Pancreas (tissue), 10 donors: Measurements from ENCODE around the gene CFL2. TPM values are rescaled to one million over a fixed set of nuclear protein-coding genes. Genes with fewer than 3 reads are reported as not detected.

Source experiments
- ATAC-seq, 4 donors: fragments of 200-7000 bp; cut with Tn5 transposase; one replicate each; pipeline versions ENCODE4 v1.8.0 to v1.9.1; 2020; ENCODE audit warnings: mild to moderate bottlenecking in 4 of 4, moderate library complexity in 4 of 4
- DNase-seq, 6 donors: peaks; one replicate each; pipeline ENCODE4 v3.0.0-alpha.2; 2020
- FAIRE-seq: peaks from 2 replicates; lab custom pipeline; 2012; peaks lifted over from hg19 to GRCh38; lab: Jason Lieb, UNC
- H3K27ac ChIP-seq, 4 donors: fragments of 200-600 bp; sonication (generic); 1 replicate in 3 of 4; 2 replicates in 1 of 4; pipeline versions ENCODE4 v1.5.0 to v1.8.0; 2020
- H3K27me3 ChIP-seq, 4 donors: fragments of 200-600 bp; one replicate each; pipeline ENCODE4 v1.8.0; 2021
- H3K36me3 ChIP-seq, 3 donors: fragments of 200-600 bp; sonication (generic) in 1 of 3; one replicate each; pipeline versions ENCODE4 v1.5.0 to v1.8.0; 2020 to 2021
- H3K4me1 ChIP-seq, 3 donors: fragments of 200-600 bp; one replicate each; pipeline ENCODE4 v1.8.0; 2021
- H3K4me3 ChIP-seq, 4 donors: fragments of 200-600 bp; sonication (generic) in 2 of 4; one replicate each; pipeline versions ENCODE4 v1.5.0 to v1.8.0; 2020 to 2021
- H3K9me3 ChIP-seq, 4 donors: fragments of 200-600 bp; one replicate each; pipeline ENCODE4 v1.8.0; 2021
- WGBS, 2 donors: extraction: QIAGEN DNeasy Blood & Tissue Kit; methylation state at CpG; one replicate each; pipeline ENCODE4 v1.1.7; 2013; 5-methylcytosine and 5-hydroxymethylcytosine counted together
- intact Hi-C, 3 donors: fragments of 100-400 bp; cut with DNase I; formaldehyde crosslinking; loops; one replicate each; pipeline versions ENCODE4 v1.11.1 to v1.14.2; 2022
- polyA plus RNA-seq, 2 donors: library from polyadenylated mRNA; stranded (reverse); fragments of 200-250 nt; gene quantifications; one replicate each; pipeline ENCODE4 v1.2.3, GENCODE V29; 2013
- total RNA-seq, 6 donors: library from RNA; stranded (reverse); fragmentation: NEBNext Ultra II Directional in 4 of 6; extraction: Animal tissue kit (Norgen Biotek cat#: 25700) in 4 of 6; gene quantifications; one replicate each; pipeline versions ENCODE4 v1.2.1 to v1.2.4, GENCODE V29; 2021 to 2023
- TF ChIP-seq, protein P1 (sequence below), 4 donors: fragments of 200-600 bp; sonication (generic) in 3 of 4; IDR thresholded peaks; one replicate each; pipeline versions ENCODE4 v1.5.0 to v1.8.0; 2021; ENCODE audit warnings: antibody characterized with exemption in 4 of 4
- donor health status: healthy with polysubstance abuse.
- donor health status: DM: no; HTN: no; CAD: no; lungs with moderate emphysema.
- donor health status: DM: no; HTN: no; CAD: no.
- donor health status: control.
- donor health status: control.
- donor health status: Bipolar disorder and iron deficiency.
- donor health status: DM: yes; HTN: yes; CAD: no.
- donor health status: DM: no; HTN: no; CAD: no.
- donor health status: DM: no; HTN: no; CAD: no.
- donor health status: DM: yes; HTN: yes; CAD: no.

The CFL2 gene
- total RNA-seq (10 to 100 TPM in 3 of 6 donors, 1 to 10 TPM in 3; 5.1 to 12.7 (median 9.3) TPM), polyA plus RNA-seq (10 to 100 TPM in 1 of 2 donors, 1 to 10 TPM in 1; 7.4 to 11.7 TPM)

DNA sequence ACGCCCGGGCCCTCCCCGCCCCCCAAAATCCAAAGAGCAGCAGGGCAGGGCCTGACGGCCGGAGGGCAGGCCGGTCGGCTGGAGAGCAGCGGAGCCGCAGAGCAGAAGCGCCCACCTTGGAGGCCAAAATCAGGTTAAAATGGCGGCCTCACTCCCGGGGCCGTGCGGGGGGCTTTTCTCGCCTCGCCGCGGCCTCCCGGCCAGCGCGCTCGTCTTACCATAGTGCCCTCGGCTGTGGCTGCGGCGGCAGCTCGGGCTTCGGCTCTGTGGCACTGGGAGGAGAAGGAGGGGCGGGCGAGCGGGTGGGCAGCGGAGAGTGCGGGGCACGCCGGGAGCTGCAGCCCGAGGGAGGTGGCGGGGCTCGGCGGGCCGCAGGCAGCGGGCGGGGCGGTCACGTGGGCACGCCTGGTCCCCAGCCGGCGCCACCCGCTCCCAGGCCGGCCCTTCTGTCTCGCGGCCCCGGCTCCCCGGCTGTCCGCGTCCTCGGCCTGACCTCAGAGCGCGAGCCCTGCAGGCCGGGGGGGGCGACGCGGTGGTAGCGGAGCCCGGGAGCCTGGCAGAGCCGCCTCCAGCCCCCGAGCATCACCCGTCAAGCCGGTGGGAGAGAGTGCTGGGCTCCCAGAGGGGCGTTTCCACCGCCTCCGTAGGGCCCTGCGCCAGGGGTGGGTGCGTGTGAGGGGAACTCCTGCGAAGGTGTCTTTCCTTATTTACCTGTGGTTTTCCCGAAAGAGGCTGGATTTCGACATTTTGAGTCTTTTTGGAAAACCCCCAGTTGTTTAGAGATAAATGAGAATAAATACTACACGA, at the start of gene CFL2:
Gene CFL2 (minus strand): TSS at position 274 of the 807 bp plus-strand sequence. CDS start 53 bp downstream, at position 221.
- Histone ChIP-seq H3K4me3 (peak within 1 kb of the TSS; percentile 40 to 93 (median 78)), H3K27me3 (no peaks in the 10 kb centered on the region), H3K27ac (peak within 1 kb of the TSS; percentile 89 to 95 (median 91)), H3K4me1 (peaks cover 10 to 23% (median 18%) of the 10 kb centered on the region in 3 donors), H3K36me3 (peaks cover 0 to 5% (median 0%) of the 10 kb centered on the region in 3 donors), H3K9me3 (no peaks in the 10 kb centered on the region)
- peak; percentile 95 to 98 (median 97) for ATAC-seq
- DNase-seq: peak; percentile 80 to 92 (median 84)
- intact Hi-C loops: no loop called here
- TF ChIP-seq, protein P1, sequence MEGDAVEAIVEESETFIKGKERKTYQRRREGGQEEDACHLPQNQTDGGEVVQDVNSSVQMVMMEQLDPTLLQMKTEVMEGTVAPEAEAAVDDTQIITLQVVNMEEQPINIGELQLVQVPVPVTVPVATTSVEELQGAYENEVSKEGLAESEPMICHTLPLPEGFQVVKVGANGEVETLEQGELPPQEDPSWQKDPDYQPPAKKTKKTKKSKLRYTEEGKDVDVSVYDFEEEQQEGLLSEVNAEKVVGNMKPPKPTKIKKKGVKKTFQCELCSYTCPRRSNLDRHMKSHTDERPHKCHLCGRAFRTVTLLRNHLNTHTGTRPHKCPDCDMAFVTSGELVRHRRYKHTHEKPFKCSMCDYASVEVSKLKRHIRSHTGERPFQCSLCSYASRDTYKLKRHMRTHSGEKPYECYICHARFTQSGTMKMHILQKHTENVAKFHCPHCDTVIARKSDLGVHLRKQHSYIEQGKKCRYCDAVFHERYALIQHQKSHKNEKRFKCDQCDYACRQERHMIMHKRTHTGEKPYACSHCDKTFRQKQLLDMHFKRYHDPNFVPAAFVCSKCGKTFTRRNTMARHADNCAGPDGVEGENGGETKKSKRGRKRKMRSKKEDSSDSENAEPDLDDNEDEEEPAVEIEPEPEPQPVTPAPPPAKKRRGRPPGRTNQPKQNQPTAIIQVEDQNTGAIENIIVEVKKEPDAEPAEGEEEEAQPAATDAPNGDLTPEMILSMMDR (IDR thresholded peaks at IDR 0.05): no peak
- FAIRE-seq: no peak
- 0 to 1% methylated on average over 34 to 76 of the region's 76 CpGs for WGBS, 2 donors

DNA sequence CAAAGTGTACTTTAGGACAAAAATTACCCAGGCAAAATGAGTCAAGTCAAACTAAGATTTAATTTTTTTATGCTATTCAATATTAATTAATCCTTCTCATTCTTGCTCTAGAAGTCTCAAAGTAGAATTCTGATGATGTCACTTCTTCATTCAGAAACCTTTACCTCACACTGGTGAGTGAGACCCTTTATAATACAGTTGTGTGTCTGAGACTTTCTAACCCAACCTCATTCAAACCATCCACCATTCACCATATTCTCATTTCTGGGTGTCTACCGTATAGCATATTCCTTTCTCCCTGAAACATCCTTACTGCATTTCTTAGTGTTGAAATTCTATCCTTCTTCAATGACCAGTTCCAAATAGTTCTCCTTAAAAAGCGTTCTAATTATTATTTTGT, 40.8 kb upstream of the CFL2 start:
- no peak for DNase-seq
- intact Hi-C loops: no loop called here
- WGBS, 2 donors: 92 to 100% methylated on average over 2 of the region's 2 CpGs
- no peak for ATAC-seq
- FAIRE-seq: no peak
- Histone ChIP-seq H3K4me3 (no peak overlapping the region), H3K27me3 (no peaks in the 10 kb centered on the region), H3K36me3 (peaks cover 0 to 14% (median 0%) of the 10 kb centered on the region in 3 donors), H3K27ac (no peak overlapping the region), H3K4me1 (no peaks in the 10 kb centered on the region), H3K9me3 (no peaks in the 10 kb centered on the region)
- TF ChIP-seq, protein P1 (IDR thresholded peaks at IDR 0.05): no peak

DNA sequence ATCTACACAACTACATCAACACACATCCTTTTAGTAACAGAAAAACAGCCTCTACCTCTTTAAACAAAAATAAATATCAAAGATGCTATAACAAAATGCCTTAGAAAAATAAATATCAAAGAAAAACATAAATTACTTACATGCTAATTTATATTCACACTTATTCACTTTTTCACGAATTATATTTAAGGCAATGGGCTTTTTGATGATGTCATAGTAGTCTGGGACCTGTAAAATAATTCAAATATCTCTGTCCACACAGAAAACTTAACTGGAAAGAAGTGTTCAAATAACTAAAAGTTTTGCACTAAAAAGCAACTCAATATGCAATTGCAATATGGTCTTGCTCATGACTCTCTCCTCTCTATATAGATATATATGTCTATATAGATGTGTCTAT, 40.3 kb upstream of the CFL2 start:
- intact Hi-C loops: no loop called here
- Histone ChIP-seq H3K27me3 (no peaks in the 10 kb centered on the region), H3K36me3 (peaks cover 0 to 14% (median 0%) of the 10 kb centered on the region in 3 donors), H3K9me3 (no peaks in the 10 kb centered on the region), H3K4me3 (no peak overlapping the region), H3K4me1 (no peaks in the 10 kb centered on the region), H3K27ac (no peak overlapping the region)
- DNase-seq (no peak), FAIRE-seq (no peak), ATAC-seq (no peak)
- TF ChIP-seq, protein P1 (IDR thresholded peaks at IDR 0.05): no peak
- 82 to 95% methylated on average over 1 of the region's 1 CpG for WGBS, 2 donors

DNA sequence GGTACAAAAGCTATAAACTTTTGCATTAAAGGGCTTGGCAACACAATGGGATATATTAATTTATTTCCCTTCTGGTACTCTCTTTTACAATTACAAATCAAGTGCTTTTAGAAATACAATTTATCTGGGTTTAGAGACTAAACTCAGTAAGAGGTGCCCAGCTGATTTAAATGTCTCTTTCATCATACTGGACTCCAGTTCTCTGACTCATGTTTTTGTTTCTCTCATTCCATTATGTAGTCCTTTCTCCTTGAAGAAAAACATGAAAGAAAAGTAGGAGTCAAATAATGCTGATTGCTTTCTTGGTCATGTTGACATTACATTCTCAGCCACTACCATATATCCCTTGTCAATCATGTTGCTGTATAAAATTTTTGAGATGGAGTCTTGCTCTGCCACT, 36.3 kb upstream of the CFL2 start:
- Histone ChIP-seq H3K27me3 (no peaks in the 10 kb centered on the region), H3K36me3 (peaks cover 0 to 10% (median 0%) of the 10 kb centered on the region in 3 donors), H3K4me3 (no peak overlapping the region), H3K27ac (no peak overlapping the region), H3K4me1 (no peaks in the 10 kb centered on the region), H3K9me3 (no peaks in the 10 kb centered on the region)
- FAIRE-seq (no peak), ATAC-seq (no peak), DNase-seq (no peak)
- intact Hi-C loops: no loop called here
- TF ChIP-seq, protein P1 (IDR thresholded peaks at IDR 0.05): no peak

DNA sequence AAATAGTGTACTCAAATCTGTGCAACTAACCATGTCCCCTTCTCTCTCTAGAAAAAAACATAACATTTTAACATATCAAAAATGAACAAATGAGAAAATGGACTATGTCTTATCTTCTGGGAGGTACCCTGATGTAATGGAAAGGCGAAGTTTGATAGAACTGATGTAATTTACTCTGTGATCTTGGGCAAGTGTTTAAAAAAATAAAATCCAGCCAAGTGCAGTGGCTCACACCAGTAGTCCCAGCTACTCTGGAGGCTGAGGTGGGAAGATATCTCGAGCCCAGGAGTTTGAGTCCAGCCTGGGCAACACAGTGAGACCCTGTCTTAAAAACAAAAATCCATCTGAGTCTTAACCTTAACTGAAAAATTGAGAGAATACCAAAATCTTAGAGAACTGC, 35.8 kb upstream of the CFL2 start:
- no peak for FAIRE-seq

More for the DNA sequence above, 35.8 kb upstream of the CFL2 start:
- H3K36me3 ChIP-seq: peaks cover 0 to 6% (median 0%) of the 10 kb centered on the region in 3 donors
- TF ChIP-seq, protein P1 (IDR thresholded peaks at IDR 0.05): no peak
- H3K27me3 ChIP-seq: no peaks in the 10 kb centered on the region
- no peaks in the 10 kb centered on the region for H3K9me3 ChIP-seq
- no peak overlapping the region for H3K4me3 ChIP-seq
- intact Hi-C loops: no loop called here
- ATAC-seq: no peak
- H3K4me1 ChIP-seq: no peaks in the 10 kb centered on the region
- no peak for DNase-seq
- WGBS, 2 donors: 93 to 99% methylated on average over 2 of the region's 2 CpGs
- H3K27ac ChIP-seq: no peak overlapping the region
